OCI-LY7 (cell line): ENCODE measurements around the gene DNAAF1. TPM values are rescaled to one million over a fixed set of nuclear protein-coding genes. Genes with fewer than 3 reads are reported as not detected.
"Not testable (repeated sequence)": the region's sequence is repeated elsewhere in the genome, so short reads cannot be mapped to it uniquely, and the experiment has no call there.

Source experiments
- BruUV-seq: library from RNA; stranded (reverse); fragments of 400-500 nt; replicated peaks from 2 replicates; lab custom pipeline; 2021; lab: Mats Ljungman, UMichigan
- CTCF ChIA-PET: fragments of 300-600 bp; sonication (Branson Sonifier 250); formaldehyde crosslinking; loops from one replicate; lab custom pipeline; 2022; ENCODE audit warnings: antibody characterized with exemption; ENCODE audit not compliant: unreplicated experiment; lab: Charles Lee
- POLR2A ChIA-PET: fragments of 300-600 bp; sonication (Branson Sonifier 250); formaldehyde crosslinking; loops from one replicate; lab custom pipeline; 2022; ENCODE audit warnings: antibody characterized with exemption; lab: Charles Lee
- DNase-seq: peaks from one replicate; pipeline ENCODE4 v3.0.0-alpha.2; 2015; ENCODE audit warnings: low spot score
- H2AFZ ChIP-seq: fragments of 200-600 bp; sonication (generic), shearing (Covaris generic); 2 replicates; pipeline ENCODE4 v1.6.1; 2014; ENCODE audit warnings: mild to moderate bottlenecking, antibody characterized with exemption, low read length, moderate library complexity
- H3K27ac ChIP-seq: fragments of 200-600 bp; sonication (generic); 2 replicates; pipeline ENCODE4 v1.5.1; 2014; ENCODE audit warnings: mixed run types, low read depth, mild to moderate bottlenecking, moderate library complexity, low read length, inconsistent platforms; ENCODE audit not compliant: poor library complexity, severe bottlenecking
- H3K36me3 ChIP-seq: fragments of 200-600 bp; sonication (generic); 2 replicates; pipeline ENCODE4 v1.6.1; 2014; ENCODE audit warnings: mild to moderate bottlenecking, antibody characterized with exemption, low read length, moderate library complexity, mixed read lengths; ENCODE audit not compliant: insufficient read depth
- H3K4me1 ChIP-seq: fragments of 200-600 bp; sonication (generic); 2 replicates; pipeline ENCODE4 v1.5.1; 2014; ENCODE audit warnings: mild to moderate bottlenecking, low read length; ENCODE audit not compliant: insufficient read depth, poor library complexity, severe bottlenecking
- H3K4me2 ChIP-seq: fragments of 200-600 bp; sonication (generic); 2 replicates; pipeline ENCODE4 v1.6.1; 2014; ENCODE audit warnings: mild to moderate bottlenecking, low read length
- H3K4me3 ChIP-seq: fragments of 200-600 bp; sonication (generic); 2 replicates; pipeline ENCODE4 v1.5.1; 2014; ENCODE audit warnings: mild to moderate bottlenecking, low read depth, low read length; ENCODE audit not compliant: poor library complexity, severe bottlenecking
- H3K79me2 ChIP-seq: fragments of 200-600 bp; sonication (generic); 2 replicates; pipeline ENCODE4 v1.6.1; 2016; ENCODE audit warnings: low read depth, mild to moderate bottlenecking, low read length, moderate library complexity, mixed read lengths; ENCODE audit not compliant: insufficient read depth
- H3K9me2 ChIP-seq: fragments of 200-600 bp; sonication (generic); 2 replicates; pipeline ENCODE4 v1.6.1; 2016; ENCODE audit warnings: mild to moderate bottlenecking, low read length, mixed read lengths; ENCODE audit not compliant: insufficient read depth
- H3K9me3 ChIP-seq: fragments of 200-600 bp; sonication (generic); 2 replicates; pipeline ENCODE4 v1.6.1; 2014; ENCODE audit warnings: mild to moderate bottlenecking, mixed run types, low read length, mixed read lengths
- H4K20me1 ChIP-seq: fragments of 200-600 bp; sonication (generic); 2 replicates; pipeline ENCODE4 v1.6.1; 2014; ENCODE audit warnings: mild to moderate bottlenecking, antibody characterized with exemption, low read length, moderate library complexity, mixed read lengths; ENCODE audit not compliant: insufficient read depth
- EZH2phosphoT487 ChIP-seq: fragments of 200-600 bp; sonication (generic); IDR thresholded peaks from 2 replicates; pipeline ENCODE4 v1.6.1; 2018; ENCODE audit warnings: low read depth, borderline replicate concordance, mild to moderate bottlenecking, mixed run types, antibody characterized with exemption, low read length, moderate library complexity, mixed read lengths
- intact Hi-C: fragments of 100-400 bp; cut with micrococcal nuclease; formaldehyde crosslinking; loops from one replicate; pipeline ENCODE4 v1.10.0; 2022; ENCODE audit not compliant: unreplicated experiment
- total RNA-seq, 2 experiments: library from RNA; depleted of rRNA in 1 of 2; stranded (reverse); fragments of >200 nt in 1 of 2; shearing (Covaris generic) in 1 of 2; gene quantifications; 2 replicates each; pipeline ENCODE4 v1.2.3, GENCODE V29; 2014 to 2022
- TF ChIP-seq, protein P1 (sequence below): fragments of 200-600 bp; sonication (generic); conservative IDR thresholded peaks from 2 replicates; pipeline ENCODE4 v1.5.1; 2014; ENCODE audit warnings: mild to moderate bottlenecking, antibody characterized with exemption, low read length, moderate library complexity, mixed read lengths

Gene DNAAF1
- total RNA-seq, 2 experiments from 2014 or later, result 0.34 TPM; not detected in 1

DNA sequence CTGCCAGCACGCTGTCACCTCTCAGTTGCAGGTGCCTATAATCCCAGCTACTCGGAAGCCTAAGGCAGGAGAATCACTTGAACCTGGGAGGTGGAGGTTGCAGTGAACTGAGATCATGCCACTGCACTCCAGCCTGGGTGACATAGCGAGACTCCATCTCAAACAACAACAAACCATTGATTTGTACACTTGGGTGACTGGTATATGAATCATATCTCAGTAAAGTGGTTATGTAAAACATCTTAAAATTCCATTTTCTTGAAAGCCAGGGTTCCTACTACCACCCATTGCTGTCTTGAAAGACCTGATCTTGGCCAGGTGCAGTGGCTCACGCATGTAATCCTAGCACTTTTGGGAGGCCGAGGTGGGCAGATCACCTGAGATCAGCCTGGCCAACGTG is 60.0 kb downstream of the DNAAF1 start:
- H3K27ac ChIP-seq, H3K4me1 ChIP-seq, BruUV-seq, H3K4me2 ChIP-seq, CTCF ChIA-PET, H3K4me3 ChIP-seq, POLR2A ChIA-PET, H3K9me3 ChIP-seq, H4K20me1 ChIP-seq, DNase-seq, H3K9me2 ChIP-seq, H3K36me3 ChIP-seq, intact Hi-C loops, H2AFZ ChIP-seq, H3K79me2 ChIP-seq: not testable (repeated sequence)

DNA sequence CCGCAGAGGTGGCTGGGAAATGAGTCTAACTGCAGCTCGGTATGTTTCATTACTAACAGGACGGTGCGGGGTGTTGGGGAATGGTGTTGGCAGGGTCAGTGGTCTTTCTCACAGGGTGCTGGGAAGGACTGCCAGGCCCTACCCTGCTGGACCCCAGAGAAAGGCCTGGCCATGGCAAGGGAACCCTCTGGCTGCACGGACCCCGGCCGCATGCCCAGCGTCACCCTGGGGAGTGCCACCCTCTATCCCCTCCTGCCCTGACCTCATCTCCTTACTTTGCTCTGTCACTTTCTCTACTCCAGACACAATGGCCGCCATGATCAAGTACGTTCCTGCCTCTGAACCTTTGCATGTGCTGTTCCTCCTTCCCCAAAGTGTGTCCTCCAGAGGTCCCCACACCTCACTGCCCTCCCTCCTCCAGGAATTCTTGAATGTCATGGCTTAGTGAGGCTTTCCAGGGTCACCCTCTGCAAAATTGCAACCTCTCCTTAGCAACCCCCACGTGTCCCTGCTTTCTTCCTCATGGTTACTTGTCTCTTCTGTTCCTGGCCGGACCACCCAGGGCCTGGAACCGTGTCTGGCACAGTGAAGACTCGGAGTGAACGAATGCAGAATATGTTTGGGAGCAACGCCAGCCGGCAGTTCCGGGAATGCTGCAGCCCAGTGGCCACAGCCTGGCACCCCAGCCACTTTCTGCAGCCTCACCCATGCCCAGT is 61.0 kb downstream of the DNAAF1 start:
- TF ChIP-seq EZH2phosphoT487, result no peak
- TF ChIP-seq, protein P1, sequence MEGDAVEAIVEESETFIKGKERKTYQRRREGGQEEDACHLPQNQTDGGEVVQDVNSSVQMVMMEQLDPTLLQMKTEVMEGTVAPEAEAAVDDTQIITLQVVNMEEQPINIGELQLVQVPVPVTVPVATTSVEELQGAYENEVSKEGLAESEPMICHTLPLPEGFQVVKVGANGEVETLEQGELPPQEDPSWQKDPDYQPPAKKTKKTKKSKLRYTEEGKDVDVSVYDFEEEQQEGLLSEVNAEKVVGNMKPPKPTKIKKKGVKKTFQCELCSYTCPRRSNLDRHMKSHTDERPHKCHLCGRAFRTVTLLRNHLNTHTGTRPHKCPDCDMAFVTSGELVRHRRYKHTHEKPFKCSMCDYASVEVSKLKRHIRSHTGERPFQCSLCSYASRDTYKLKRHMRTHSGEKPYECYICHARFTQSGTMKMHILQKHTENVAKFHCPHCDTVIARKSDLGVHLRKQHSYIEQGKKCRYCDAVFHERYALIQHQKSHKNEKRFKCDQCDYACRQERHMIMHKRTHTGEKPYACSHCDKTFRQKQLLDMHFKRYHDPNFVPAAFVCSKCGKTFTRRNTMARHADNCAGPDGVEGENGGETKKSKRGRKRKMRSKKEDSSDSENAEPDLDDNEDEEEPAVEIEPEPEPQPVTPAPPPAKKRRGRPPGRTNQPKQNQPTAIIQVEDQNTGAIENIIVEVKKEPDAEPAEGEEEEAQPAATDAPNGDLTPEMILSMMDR, result no peak
- ChIA-PET CTCF (no interaction called here), POLR2A (no interaction called here)
- H3K9me2 ChIP-seq, result no peaks in the 10 kb centered on the region
- no TSS peak for BruUV-seq
- intact Hi-C loops, result no loop called here
- H4K20me1 ChIP-seq, result no peaks in the 10 kb centered on the region
- no peak overlapping the region for H2AFZ ChIP-seq
- DNase-seq, result no peak
- H3K79me2 ChIP-seq, result no peaks in the 10 kb centered on the region
- no peak overlapping the region for H3K27ac ChIP-seq
- H3K4me3 ChIP-seq, result no peak overlapping the region
- H3K9me3 ChIP-seq, result no peaks in the 10 kb centered on the region
- no peaks in the 10 kb centered on the region for H3K36me3 ChIP-seq
- H3K4me1 ChIP-seq, result no peaks in the 10 kb centered on the region
- H3K4me2 ChIP-seq, result no peak overlapping the region

DNA sequence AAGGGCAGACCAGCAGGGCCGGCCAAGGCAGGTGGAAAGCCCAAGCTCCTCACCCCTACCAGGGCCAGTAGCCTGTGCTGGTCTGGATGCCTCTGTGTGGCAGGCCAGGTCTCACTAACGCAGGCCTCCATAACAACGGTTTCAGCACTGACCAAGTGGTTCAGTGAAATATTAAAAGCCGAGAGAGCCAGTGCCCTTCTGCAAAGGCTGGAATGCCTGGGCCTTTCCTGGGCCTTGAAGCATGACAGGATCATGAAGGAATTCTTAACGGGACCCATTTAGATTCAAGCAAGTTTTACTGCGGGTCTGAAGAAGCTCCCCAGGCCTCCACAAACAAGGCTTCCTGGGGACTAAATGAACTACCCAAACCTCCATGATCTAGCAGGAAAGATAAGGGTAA is 62.1 kb downstream of the DNAAF1 start:
- H3K36me3 ChIP-seq, result no peaks in the 10 kb centered on the region
- H3K79me2 ChIP-seq, result no peaks in the 10 kb centered on the region
- no TSS peak for BruUV-seq
- DNase-seq, result no peak
- no peak overlapping the region for H2AFZ ChIP-seq
- ChIA-PET POLR2A (no interaction called here), CTCF (no interaction called here)
- TF ChIP-seq EZH2phosphoT487, result no peak
- TF ChIP-seq, protein P1, result no peak
- H4K20me1 ChIP-seq, result no peaks in the 10 kb centered on the region
- H3K4me3 ChIP-seq, result no peak overlapping the region
- H3K9me2 ChIP-seq, result no peaks in the 10 kb centered on the region
- no peaks in the 10 kb centered on the region for H3K4me1 ChIP-seq
- intact Hi-C loops, result no loop called here
- no peak overlapping the region for H3K4me2 ChIP-seq
- H3K9me3 ChIP-seq, result no peaks in the 10 kb centered on the region
- no peak overlapping the region for H3K27ac ChIP-seq
